ENCODE measurements around the gene SOCS7.
A peak's percentile ranks its signal among the peaks of the same experiment; 100 is the strongest.

Gene SOCS7

GRCh38 chr17:38369124-38369886 is 17.7 kb downstream of the SOCS7 start:
- DNase-seq, result no peak

- no peak for DNase-seq
These were observed 27.8 kb downstream of the SOCS7 start for GRCh38 chr17:38379448-38379847.

- no peak for DNase-seq
These were observed 43.4 kb downstream of the SOCS7 start for GRCh38 chr17:38395090-38395489.

- no peak for DNase-seq
These were observed 45.6 kb downstream of the SOCS7 start for GRCh38 chr17:38397227-38397626.

DNA sequence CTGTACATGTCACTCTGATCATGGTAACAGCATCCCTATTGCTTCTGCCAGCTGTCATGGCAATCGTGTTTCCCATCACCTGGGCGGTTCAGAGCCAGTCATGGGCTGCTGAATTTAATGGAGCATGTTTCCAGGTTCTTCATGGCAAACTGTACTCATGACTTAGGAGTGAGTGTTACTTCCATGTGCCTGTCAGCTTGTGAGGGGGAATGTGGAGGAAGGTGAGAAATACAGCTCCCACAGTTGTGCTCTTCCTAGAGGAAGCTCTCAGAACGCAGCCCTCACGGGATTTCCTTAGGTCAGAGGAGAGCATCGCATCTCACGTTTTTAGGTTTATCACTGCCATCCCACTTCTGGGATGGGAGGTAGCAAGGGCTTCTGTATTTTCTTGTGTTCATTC is 48.6 kb downstream of the SOCS7 start:
- DNase-seq, result no peak

DNA sequence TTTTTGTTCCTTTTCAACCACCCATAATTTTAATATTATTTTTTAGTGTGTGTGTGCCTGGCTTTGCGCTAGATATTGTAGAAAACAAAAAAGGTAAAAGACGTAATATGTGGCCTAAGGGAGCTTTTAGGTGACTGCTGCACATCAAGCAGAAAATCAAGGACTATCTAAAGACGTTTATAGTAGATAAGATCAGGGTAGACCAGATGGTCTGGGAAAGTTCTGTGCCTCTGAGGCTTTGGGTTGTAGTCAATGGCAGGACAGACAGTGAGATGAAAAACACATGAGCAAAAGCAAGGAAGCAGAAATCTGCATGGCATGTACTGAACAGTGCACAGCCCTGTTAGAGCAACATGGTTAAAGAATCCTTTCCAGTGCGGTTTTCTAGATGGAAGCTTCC is 49.8 kb downstream of the SOCS7 start:
- DNase-seq, result no peak

DNA sequence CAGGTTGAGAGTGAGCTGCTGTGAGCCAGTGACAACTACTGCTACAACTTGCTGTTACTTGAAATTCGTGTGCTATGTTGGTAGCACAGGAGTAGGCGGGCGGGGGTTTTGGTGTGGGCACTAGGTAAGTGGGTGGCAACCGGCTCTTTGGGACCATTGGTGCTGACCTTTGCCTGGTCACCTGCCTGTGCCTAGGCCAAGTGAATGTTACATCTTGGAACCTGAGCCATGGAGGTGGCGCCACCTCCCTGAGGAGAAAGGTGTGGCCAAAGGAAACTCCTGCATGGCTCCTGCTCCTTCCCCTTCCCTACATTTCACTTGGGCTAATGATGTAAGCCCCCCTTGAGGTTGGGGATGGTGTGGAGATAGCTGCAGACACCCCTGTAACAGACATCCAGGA is 51.3 kb downstream of the SOCS7 start:
- DNase-seq, result no peak

- DNase-seq, result no peak
These were observed 51.8 kb downstream of the SOCS7 start for GRCh38 chr17:38403491-38403890.

DNA sequence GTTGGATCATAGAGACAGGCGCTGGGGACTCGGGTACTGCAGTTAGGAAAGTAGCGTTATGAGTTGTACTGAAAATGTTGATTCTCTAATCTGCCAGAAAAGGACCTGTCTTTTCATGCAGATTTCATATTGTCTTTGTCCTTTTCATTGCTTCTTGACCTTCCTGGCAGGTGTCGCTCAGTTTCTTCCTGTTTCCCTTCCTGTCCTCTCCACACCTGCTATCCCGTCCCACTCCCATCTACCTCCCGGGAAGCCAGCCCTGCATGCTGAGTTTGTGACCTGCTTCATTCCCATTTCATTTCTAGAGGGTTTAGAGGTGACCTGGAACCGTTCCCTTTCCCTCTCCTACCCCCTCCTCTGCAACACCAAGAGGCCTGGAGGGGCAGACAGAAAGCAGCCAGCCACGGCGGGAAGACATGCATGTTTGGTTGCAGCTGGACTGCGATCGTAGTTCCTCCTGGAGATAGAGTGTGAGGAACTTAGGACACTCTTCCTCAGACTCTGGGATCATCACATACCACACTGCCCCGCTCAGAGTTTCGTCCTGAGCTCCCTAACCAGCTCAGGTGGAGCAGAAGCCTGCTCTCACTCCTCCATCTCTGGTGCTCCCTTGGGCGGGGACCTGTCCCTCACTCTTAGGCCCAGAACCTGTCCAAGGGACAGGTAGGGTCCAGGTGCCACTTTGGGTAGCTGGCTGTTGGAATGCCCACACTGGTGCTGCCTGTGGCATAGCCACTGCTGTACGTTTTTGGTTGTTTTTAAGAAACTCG is 52.7 kb downstream of the SOCS7 start:
- DNase-seq, result no peak

- no peak for DNase-seq
These were observed 54.0 kb downstream of the SOCS7 start for GRCh38 chr17:38405654-38406053.

- DNase-seq, result no peak
These were observed 58.6 kb downstream of the SOCS7 start for GRCh38 chr17:38410201-38410600.

GRCh38 chr17:38415250-38416194 is 63.9 kb downstream of the SOCS7 start:
- peak; percentile 65 for DNase-seq

- DNase-seq, result no peak
These were observed 65.2 kb downstream of the SOCS7 start for GRCh38 chr17:38416840-38417209.

- DNase-seq, result no peak
These were observed 65.7 kb downstream of the SOCS7 start for GRCh38 chr17:38417210-38417951.

GRCh38 chr17:38418062-38418692 is 66.5 kb downstream of the SOCS7 start:
- DNase-seq, result no peak

DNA sequence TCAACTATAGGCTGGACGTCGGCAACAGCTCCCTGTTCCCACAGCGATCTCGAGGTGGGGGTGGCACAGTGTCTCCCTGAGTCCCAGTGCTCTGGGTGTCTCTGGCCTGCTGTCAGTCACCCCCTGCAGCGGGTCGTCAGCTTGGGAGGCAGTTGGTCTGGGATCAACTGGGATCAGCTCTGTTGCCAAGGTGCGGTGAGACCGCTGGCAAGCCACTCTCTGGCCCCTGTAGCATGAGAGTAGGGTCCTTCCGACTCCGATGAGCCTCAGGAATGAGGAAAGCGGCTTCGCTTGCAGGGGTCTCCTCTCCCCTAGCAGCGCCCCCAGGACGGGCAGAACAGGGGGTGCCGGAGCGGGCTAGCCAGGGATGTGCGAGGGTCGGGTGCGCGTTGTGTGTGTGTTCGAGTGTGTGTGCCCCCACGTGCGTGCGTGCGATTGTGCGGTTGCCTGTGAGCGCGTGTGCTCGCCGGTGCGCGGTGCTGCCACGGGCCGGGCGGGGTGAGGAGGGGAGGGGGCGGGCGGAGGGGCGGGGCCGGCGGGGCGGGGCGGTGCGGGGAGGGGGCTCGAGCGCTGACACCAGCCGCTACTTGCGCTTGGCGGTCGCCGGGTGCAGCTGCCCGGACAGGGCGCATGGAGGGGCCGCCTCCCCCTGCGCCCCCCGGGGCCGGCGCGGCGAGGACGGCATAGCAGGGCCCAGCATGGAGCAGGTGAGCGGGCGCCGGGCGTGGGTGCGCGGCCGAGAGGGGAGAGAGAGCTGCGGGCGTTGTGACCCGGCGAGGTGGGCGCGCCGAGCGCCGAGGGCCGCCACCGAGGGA is 67.3 kb downstream of the SOCS7 start:
- DNase-seq, result no peak

- no peak for DNase-seq
These were observed 67.9 kb downstream of the SOCS7 start for GRCh38 chr17:38419508-38419981.

DNA sequence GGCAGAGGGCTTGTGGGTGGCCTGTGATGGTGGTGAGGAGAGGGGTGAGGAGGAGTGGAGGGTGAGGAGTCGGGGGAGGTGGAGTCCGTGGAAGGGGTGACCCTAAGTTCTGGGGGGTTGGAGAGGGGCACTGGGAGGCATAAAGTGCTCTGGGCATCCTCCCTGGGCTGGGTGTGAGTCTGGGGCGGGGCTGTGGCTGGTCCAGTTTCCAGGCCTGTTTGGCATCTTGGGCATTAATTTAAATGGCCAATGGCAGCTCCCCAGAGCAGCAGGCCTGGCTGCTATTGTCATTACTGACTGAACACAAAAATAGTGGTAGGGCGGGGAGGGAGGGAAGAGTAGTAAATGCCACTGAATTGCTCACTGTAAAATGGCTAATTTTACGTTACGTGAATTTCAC is 68.9 kb downstream of the SOCS7 start:
- no peak for DNase-seq

DNA sequence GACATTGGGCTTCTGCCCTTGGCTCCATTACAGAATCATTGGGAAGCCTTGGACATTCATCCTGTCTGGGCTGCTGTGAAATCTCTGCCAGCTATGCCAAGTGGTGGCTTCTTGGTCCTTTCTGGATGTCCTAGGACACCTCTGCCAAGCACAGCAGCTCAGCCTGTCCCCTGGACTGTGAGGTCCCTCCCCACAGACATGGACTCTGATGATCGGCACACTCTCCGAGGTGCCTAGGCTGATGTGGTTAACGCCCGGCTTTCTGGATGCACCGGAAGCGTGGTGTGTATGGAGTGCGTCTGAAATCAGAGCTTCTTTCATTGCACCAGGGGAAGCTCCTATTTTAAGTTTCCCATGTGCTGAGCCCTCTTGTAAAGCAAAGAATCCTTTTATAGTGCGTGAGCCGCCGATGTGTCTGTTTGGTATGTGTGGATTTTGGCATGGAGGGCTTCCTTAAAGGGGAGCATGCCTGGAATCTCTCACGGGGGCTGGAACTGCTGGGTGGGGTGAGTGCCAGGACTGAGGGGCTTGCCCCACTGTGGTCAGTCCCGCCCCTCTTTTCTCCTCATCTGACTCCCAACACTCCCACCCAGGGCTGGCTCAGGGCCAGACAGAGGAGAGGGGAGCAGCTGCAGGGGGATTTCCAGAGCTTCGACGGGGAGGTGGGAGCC is 69.7 kb downstream of the SOCS7 start:
- DNase-seq, result no peak

All from NCI-H446 treated with DMSO at 0.1 percent for 48 hours (cell line).